Measurements from ENCODE around the gene SS18.

GRCh38 chr18:26127786-26128185 lies 37.4 kb upstream of the SS18 start:
- TF ChIP-seq ARNT (IDR thresholded peaks at IDR 0.05) (no peak), ZNF384 (IDR thresholded peaks at IDR 0.05) (no peak), HDGF (IDR thresholded peaks at IDR 0.05; ENCODE audit: borderline replicate concordance) (no peak), BHLHE40 (IDR thresholded peaks at IDR 0.05; ENCODE audit: borderline replicate concordance) (no peak), ELF4 (IDR thresholded peaks at IDR 0.05) (no peak)
